Smooth muscle cell (in vitro differentiated cells): ENCODE measurements around the gene SRGAP3. TPM values are rescaled to one million over a fixed set of nuclear protein-coding genes. Genes with fewer than 3 reads are reported as not detected.

Source experiments
- DNase-seq: peaks from one replicate; lab custom pipeline; 2025; ENCODE audit not compliant: unreplicated experiment; lab: John Stamatoyannopoulos, UW
- H2AFZ ChIP-seq: fragments of 200-600 bp; sonication (generic); 2 replicates; pipeline ENCODE4 v1.6.0; 2016; ENCODE audit warnings: antibody characterized with exemption, low read depth, mild to moderate bottlenecking
- H3F3A ChIP-seq: fragments of 200-600 bp; sonication (generic); 2 replicates; pipeline ENCODE4 v1.6.0; 2017; ENCODE audit warnings: antibody characterized with exemption, low read depth
- H3K27ac ChIP-seq: fragments of 200-600 bp; sonication (generic); 2 replicates; pipeline ENCODE4 v1.5.1; 2016; ENCODE audit warnings: low read depth, mild to moderate bottlenecking
- H3K27me3 ChIP-seq: fragments of 200-600 bp; sonication (generic); 2 replicates; pipeline ENCODE4 v1.6.1; 2016; ENCODE audit warnings: low read depth, mild to moderate bottlenecking
- H3K36me3 ChIP-seq: fragments of 200-600 bp; sonication (generic); 2 replicates; pipeline ENCODE4 v1.5.1; 2016; ENCODE audit warnings: low read depth
- H3K4me1 ChIP-seq: fragments of 200-600 bp; sonication (generic); 2 replicates; pipeline ENCODE4 v1.5.1; 2016; ENCODE audit warnings: low read depth
- H3K4me2 ChIP-seq: fragments of 200-600 bp; sonication (generic); 2 replicates; pipeline ENCODE4 v1.6.0; 2016; ENCODE audit warnings: mild to moderate bottlenecking
- H3K4me3 ChIP-seq: fragments of 200-600 bp; sonication (generic); 2 replicates; pipeline ENCODE4 v1.5.1; 2016; ENCODE audit warnings: mild to moderate bottlenecking
- H3K79me2 ChIP-seq: fragments of 200-600 bp; sonication (generic); 2 replicates; pipeline ENCODE4 v1.6.0; 2016; ENCODE audit warnings: low read depth, mild to moderate bottlenecking
- H3K9ac ChIP-seq: fragments of 200-600 bp; sonication (generic); 2 replicates; pipeline ENCODE4 v1.6.0; 2016; ENCODE audit warnings: low read depth
- H3K9me3 ChIP-seq: fragments of 200-600 bp; sonication (generic); replicated peaks from 2 replicates; pipeline ENCODE4 v1.5.1; 2016; ENCODE audit warnings: low read depth
- H4K20me1 ChIP-seq: fragments of 200-600 bp; sonication (generic); 2 replicates; pipeline ENCODE4 v1.6.0; 2016; ENCODE audit warnings: low read depth
- CTCF ChIP-seq: fragments of 200-600 bp; sonication (generic); IDR thresholded peaks from 2 replicates; pipeline ENCODE4 v1.5.1; 2017; ENCODE audit warnings: borderline replicate concordance, mild to moderate bottlenecking, antibody characterized with exemption; ENCODE audit not compliant: insufficient read depth, poor library complexity, severe bottlenecking
- WGBS: methylation state at CpG from one replicate; pipeline ENCODE4 v1.1.7; 2016; ENCODE audit warnings: low lambda C conversion rate; 5-methylcytosine and 5-hydroxymethylcytosine counted together
- polyA plus RNA-seq: library from polyadenylated mRNA; unstranded; fragments of >200 nt; fragmentation: Nextera tagmentation; extraction: Ambion mirVana; gene quantifications from 2 replicates; pipeline ENCODE4 v1.2.1, GENCODE V29; 2016
- total RNA-seq: library from RNA; depleted of rRNA; stranded (reverse); fragments of >200 nt; gene quantifications from 2 replicates; pipeline ENCODE4 v1.2.3, GENCODE V29; 2014

The SRGAP3 gene
- total and polyA plus RNA-seq, 2 experiments from 2014 or later = 1.5 to 3.1 TPM

GRCh38 chr3:9231937-9232336, 17.5 kb downstream of the SRGAP3 start:
- Histone ChIP-seq H3K4me3 (no peak overlapping the region), H3F3A (peaks cover 7% of the 10 kb centered on the region), H3K4me1 (peaks cover 22% of the 10 kb centered on the region), H3K79me2 (no peaks in the 10 kb centered on the region), H2AFZ (no peak overlapping the region), H4K20me1 (peaks cover 2% of the 10 kb centered on the region), H3K27ac (no peak overlapping the region), H3K9ac (no peak overlapping the region), H3K4me2 (no peak overlapping the region), H3K9me3 (no peaks in the 10 kb centered on the region), H3K36me3 (no peaks in the 10 kb centered on the region), H3K27me3 (no peaks in the 10 kb centered on the region)
- TF ChIP-seq CTCF = no peak
- DNase-seq = no peak
- 80% methylated on average over 7 of the region's 7 CpGs for WGBS

- Histone ChIP-seq H4K20me1 (peaks cover 7% of the 10 kb centered on the region), H3K4me3 (no peak overlapping the region), H2AFZ (no peak overlapping the region), H3K36me3 (no peaks in the 10 kb centered on the region), H3K9ac (no peak overlapping the region), H3K27ac (no peak overlapping the region), H3K27me3 (no peaks in the 10 kb centered on the region), H3K79me2 (no peaks in the 10 kb centered on the region), H3F3A (peaks cover 7% of the 10 kb centered on the region), H3K4me1 (peaks cover 25% of the 10 kb centered on the region), H3K4me2 (no peak overlapping the region), H3K9me3 (no peaks in the 10 kb centered on the region)
- no peak for DNase-seq
- 87% methylated on average over 4 of the region's 4 CpGs for WGBS
- no peak for TF ChIP-seq CTCF
Observed at GRCh38 chr3:9231471-9231870, 18.0 kb downstream of the SRGAP3 start.

GRCh38 chr3:9231006-9231405, 18.4 kb downstream of the SRGAP3 start:
- no peak overlapping the region for H3K27ac ChIP-seq
- no peak overlapping the region for H2AFZ ChIP-seq
- H3K36me3 ChIP-seq = no peaks in the 10 kb centered on the region
- no peak for TF ChIP-seq CTCF
- H3K9me3 ChIP-seq = no peaks in the 10 kb centered on the region
- no peak overlapping the region for H3K9ac ChIP-seq
- no peak overlapping the region for H3K4me2 ChIP-seq
- H3K79me2 ChIP-seq = no peaks in the 10 kb centered on the region
- H3K27me3 ChIP-seq = no peaks in the 10 kb centered on the region
- H3F3A ChIP-seq = peaks cover 7% of the 10 kb centered on the region
- H4K20me1 ChIP-seq = peaks cover 11% of the 10 kb centered on the region
- peaks cover 30% of the 10 kb centered on the region for H3K4me1 ChIP-seq
- DNase-seq = no peak
- no peak overlapping the region for H3K4me3 ChIP-seq
- WGBS = 76% methylated on average over 6 of the region's 6 CpGs

- DNase-seq = no peak
- H3K9ac ChIP-seq = no peak overlapping the region
- H3K4me3 ChIP-seq = no peak overlapping the region
- no peaks in the 10 kb centered on the region for H3K9me3 ChIP-seq
- H3F3A ChIP-seq = peaks cover 7% of the 10 kb centered on the region
- WGBS = 88% methylated on average over 8 of the region's 8 CpGs
- no peak overlapping the region for H2AFZ ChIP-seq
- H3K27ac ChIP-seq = no peak overlapping the region
- no peaks in the 10 kb centered on the region for H3K27me3 ChIP-seq
- H3K36me3 ChIP-seq = no peaks in the 10 kb centered on the region
- H3K4me1 ChIP-seq = peaks cover 34% of the 10 kb centered on the region
- no peaks in the 10 kb centered on the region for H3K79me2 ChIP-seq
- peaks cover 11% of the 10 kb centered on the region for H4K20me1 ChIP-seq
- no peak overlapping the region for H3K4me2 ChIP-seq
- no peak for TF ChIP-seq CTCF
Observed at GRCh38 chr3:9230596-9230995, 18.9 kb downstream of the SRGAP3 start.
